OCI-LY7 (cell line): ENCODE measurements around the gene WDR64. TPM values are rescaled to one million over a fixed set of nuclear protein-coding genes. Genes with fewer than 3 reads are reported as not detected.

ENCODE experiments used
- BruUV-seq: library from RNA; stranded (reverse); fragments of 400-500 nt; replicated peaks from 2 replicates; lab custom pipeline; 2021; lab: Mats Ljungman, UMichigan
- CTCF ChIA-PET: fragments of 300-600 bp; sonication (Branson Sonifier 250); formaldehyde crosslinking; loops from one replicate; lab custom pipeline; 2022; ENCODE audit warnings: antibody characterized with exemption; ENCODE audit not compliant: unreplicated experiment; lab: Charles Lee
- POLR2A ChIA-PET: fragments of 300-600 bp; sonication (Branson Sonifier 250); formaldehyde crosslinking; loops from one replicate; lab custom pipeline; 2022; ENCODE audit warnings: antibody characterized with exemption; lab: Charles Lee
- DNase-seq: peaks from one replicate; pipeline ENCODE4 v3.0.0-alpha.2; 2015; ENCODE audit warnings: low spot score
- H2AFZ ChIP-seq: fragments of 200-600 bp; sonication (generic), shearing (Covaris generic); 2 replicates; pipeline ENCODE4 v1.6.1; 2014; ENCODE audit warnings: mild to moderate bottlenecking, antibody characterized with exemption, low read length, moderate library complexity
- H3K27ac ChIP-seq: fragments of 200-600 bp; sonication (generic); 2 replicates; pipeline ENCODE4 v1.5.1; 2014; ENCODE audit warnings: mixed run types, low read depth, mild to moderate bottlenecking, moderate library complexity, low read length, inconsistent platforms; ENCODE audit not compliant: poor library complexity, severe bottlenecking
- H3K36me3 ChIP-seq: fragments of 200-600 bp; sonication (generic); 2 replicates; pipeline ENCODE4 v1.6.1; 2014; ENCODE audit warnings: mild to moderate bottlenecking, antibody characterized with exemption, low read length, moderate library complexity, mixed read lengths; ENCODE audit not compliant: insufficient read depth
- H3K4me1 ChIP-seq: fragments of 200-600 bp; sonication (generic); 2 replicates; pipeline ENCODE4 v1.5.1; 2014; ENCODE audit warnings: mild to moderate bottlenecking, low read length; ENCODE audit not compliant: insufficient read depth, poor library complexity, severe bottlenecking
- H3K4me2 ChIP-seq: fragments of 200-600 bp; sonication (generic); 2 replicates; pipeline ENCODE4 v1.6.1; 2014; ENCODE audit warnings: mild to moderate bottlenecking, low read length
- H3K4me3 ChIP-seq: fragments of 200-600 bp; sonication (generic); 2 replicates; pipeline ENCODE4 v1.5.1; 2014; ENCODE audit warnings: mild to moderate bottlenecking, low read depth, low read length; ENCODE audit not compliant: poor library complexity, severe bottlenecking
- H3K79me2 ChIP-seq: fragments of 200-600 bp; sonication (generic); 2 replicates; pipeline ENCODE4 v1.6.1; 2016; ENCODE audit warnings: low read depth, mild to moderate bottlenecking, low read length, moderate library complexity, mixed read lengths; ENCODE audit not compliant: insufficient read depth
- H3K9me2 ChIP-seq: fragments of 200-600 bp; sonication (generic); 2 replicates; pipeline ENCODE4 v1.6.1; 2016; ENCODE audit warnings: mild to moderate bottlenecking, low read length, mixed read lengths; ENCODE audit not compliant: insufficient read depth
- H3K9me3 ChIP-seq: fragments of 200-600 bp; sonication (generic); 2 replicates; pipeline ENCODE4 v1.6.1; 2014; ENCODE audit warnings: mild to moderate bottlenecking, mixed run types, low read length, mixed read lengths
- H4K20me1 ChIP-seq: fragments of 200-600 bp; sonication (generic); 2 replicates; pipeline ENCODE4 v1.6.1; 2014; ENCODE audit warnings: mild to moderate bottlenecking, antibody characterized with exemption, low read length, moderate library complexity, mixed read lengths; ENCODE audit not compliant: insufficient read depth
- EZH2phosphoT487 ChIP-seq: fragments of 200-600 bp; sonication (generic); IDR thresholded peaks from 2 replicates; pipeline ENCODE4 v1.6.1; 2018; ENCODE audit warnings: low read depth, borderline replicate concordance, mild to moderate bottlenecking, mixed run types, antibody characterized with exemption, low read length, moderate library complexity, mixed read lengths
- intact Hi-C: fragments of 100-400 bp; cut with micrococcal nuclease; formaldehyde crosslinking; loops from one replicate; pipeline ENCODE4 v1.10.0; 2022; ENCODE audit not compliant: unreplicated experiment
- total RNA-seq, 2 experiments: library from RNA; depleted of rRNA in 1 of 2; stranded (reverse); fragments of >200 nt in 1 of 2; shearing (Covaris generic) in 1 of 2; gene quantifications; 2 replicates each; pipeline ENCODE4 v1.2.3, GENCODE V29; 2014 to 2022
- TF ChIP-seq, protein P1 (sequence below): fragments of 200-600 bp; sonication (generic); conservative IDR thresholded peaks from 2 replicates; pipeline ENCODE4 v1.5.1; 2014; ENCODE audit warnings: mild to moderate bottlenecking, antibody characterized with exemption, low read length, moderate library complexity, mixed read lengths

The WDR64 gene
- total RNA-seq, 2 experiments from 2014 or later: not detected

DNA sequence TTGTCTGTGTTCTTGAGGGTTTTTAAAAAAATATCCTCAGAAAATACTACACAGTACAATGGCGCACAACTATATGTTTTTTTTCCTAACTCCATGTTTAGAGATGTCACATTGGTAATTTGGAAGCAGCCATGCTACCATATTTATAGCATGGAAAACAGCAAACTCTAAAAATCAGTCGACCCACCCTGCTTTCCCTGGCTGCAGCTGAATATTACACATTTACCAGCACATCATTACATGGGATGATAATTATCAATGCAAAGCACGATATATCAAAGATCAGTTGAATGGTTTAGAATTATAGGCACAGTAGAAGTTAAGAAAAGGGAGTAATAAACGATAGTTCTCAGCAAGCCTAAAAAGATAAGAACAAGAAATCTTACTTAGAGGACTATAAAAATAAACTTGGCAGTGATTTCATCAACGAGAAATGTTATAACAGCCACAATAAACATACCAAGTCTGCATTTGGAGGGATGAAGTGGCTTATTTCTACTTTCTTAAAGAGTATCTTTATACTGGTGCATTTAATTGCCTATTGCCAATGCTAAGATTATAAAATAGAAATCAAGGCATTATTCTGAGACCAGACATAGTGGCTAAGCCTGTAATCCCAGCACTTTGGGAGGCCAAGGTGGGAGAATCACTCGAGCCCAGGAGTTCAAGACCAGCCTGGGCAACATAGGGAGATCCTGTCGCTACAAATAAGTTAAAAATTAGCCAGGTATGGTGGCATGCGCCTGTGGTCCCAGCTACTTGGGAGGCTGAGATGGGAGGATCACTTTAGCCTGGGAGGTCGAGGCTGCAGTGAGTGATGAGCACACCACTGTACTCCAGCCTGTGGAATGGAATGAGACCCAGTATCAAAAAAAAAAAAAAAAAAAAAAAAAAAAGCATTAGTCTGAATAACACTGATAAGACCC is 43.4 kb downstream of the WDR64 start:
- no TSS peak for BruUV-seq
- ChIA-PET CTCF (no interaction called here), POLR2A (interaction anchor here (0.7 kb wide), 1 partner anchor 295 kb away, joined by 6 read pairs; no protein-coding TSS in a partner anchor)
- no peaks in the 10 kb centered on the region for H3K4me1 ChIP-seq
- no peaks in the 10 kb centered on the region for H3K79me2 ChIP-seq
- H3K27ac ChIP-seq: no peak overlapping the region
- H4K20me1 ChIP-seq: no peaks in the 10 kb centered on the region
- no peaks in the 10 kb centered on the region for H3K36me3 ChIP-seq
- TF ChIP-seq EZH2phosphoT487: no peak
- TF ChIP-seq, protein P1, sequence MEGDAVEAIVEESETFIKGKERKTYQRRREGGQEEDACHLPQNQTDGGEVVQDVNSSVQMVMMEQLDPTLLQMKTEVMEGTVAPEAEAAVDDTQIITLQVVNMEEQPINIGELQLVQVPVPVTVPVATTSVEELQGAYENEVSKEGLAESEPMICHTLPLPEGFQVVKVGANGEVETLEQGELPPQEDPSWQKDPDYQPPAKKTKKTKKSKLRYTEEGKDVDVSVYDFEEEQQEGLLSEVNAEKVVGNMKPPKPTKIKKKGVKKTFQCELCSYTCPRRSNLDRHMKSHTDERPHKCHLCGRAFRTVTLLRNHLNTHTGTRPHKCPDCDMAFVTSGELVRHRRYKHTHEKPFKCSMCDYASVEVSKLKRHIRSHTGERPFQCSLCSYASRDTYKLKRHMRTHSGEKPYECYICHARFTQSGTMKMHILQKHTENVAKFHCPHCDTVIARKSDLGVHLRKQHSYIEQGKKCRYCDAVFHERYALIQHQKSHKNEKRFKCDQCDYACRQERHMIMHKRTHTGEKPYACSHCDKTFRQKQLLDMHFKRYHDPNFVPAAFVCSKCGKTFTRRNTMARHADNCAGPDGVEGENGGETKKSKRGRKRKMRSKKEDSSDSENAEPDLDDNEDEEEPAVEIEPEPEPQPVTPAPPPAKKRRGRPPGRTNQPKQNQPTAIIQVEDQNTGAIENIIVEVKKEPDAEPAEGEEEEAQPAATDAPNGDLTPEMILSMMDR: no peak
- no peak overlapping the region for H3K4me2 ChIP-seq
- no peaks in the 10 kb centered on the region for H3K9me3 ChIP-seq
- DNase-seq: no peak
- no peak overlapping the region for H2AFZ ChIP-seq
- H3K4me3 ChIP-seq: no peak overlapping the region
- no peaks in the 10 kb centered on the region for H3K9me2 ChIP-seq
- intact Hi-C loops: no loop called here

DNA sequence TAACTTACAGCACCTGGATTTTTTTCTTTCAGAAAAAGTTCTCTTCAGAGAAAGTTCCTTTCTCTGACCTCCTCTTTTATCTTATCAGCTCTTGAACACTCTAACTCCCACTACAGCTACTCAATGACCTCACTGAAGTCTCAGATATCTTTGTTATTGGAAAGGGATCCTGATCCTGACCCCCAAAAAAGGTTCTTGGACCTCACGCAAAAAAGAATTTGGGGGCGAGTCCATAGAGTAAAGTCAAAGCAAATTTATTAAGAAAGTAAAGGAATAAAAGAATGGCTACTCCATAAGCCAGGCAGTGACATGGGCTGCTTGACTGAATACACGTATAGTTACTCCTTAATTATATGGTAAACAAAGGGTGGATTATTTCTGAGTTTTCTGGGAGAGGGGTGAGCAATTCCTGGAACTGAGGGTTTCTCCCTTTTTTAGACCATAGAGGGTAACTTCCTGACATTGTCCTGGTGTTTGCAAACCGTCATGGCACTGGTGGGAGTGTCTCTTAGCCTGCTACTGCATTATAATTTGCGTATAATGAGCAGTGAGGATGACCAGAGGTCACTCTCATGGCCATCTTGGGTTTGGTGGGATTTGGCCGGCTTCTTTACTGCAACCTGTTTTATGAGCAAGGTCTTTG is 44.2 kb downstream of the WDR64 start:
- Histone ChIP-seq H3K4me2 (no peak overlapping the region), H2AFZ (no peak overlapping the region), H3K4me3 (no peak overlapping the region), H3K9me2 (no peaks in the 10 kb centered on the region), H3K9me3 (no peaks in the 10 kb centered on the region), H4K20me1 (no peaks in the 10 kb centered on the region), H3K27ac (no peak overlapping the region), H3K36me3 (no peaks in the 10 kb centered on the region), H3K79me2 (no peaks in the 10 kb centered on the region), H3K4me1 (no peaks in the 10 kb centered on the region)
- no TSS peak for BruUV-seq
- POLR2A ChIA-PET: interaction anchor here (0.7 kb wide), 1 partner anchor 296 kb away, joined by 6 read pairs; no protein-coding TSS in a partner anchor
- no peak for DNase-seq
- CTCF ChIA-PET: no interaction called here
- intact Hi-C loops: no loop called here
- TF ChIP-seq, protein P1: no peak
- no peak for TF ChIP-seq EZH2phosphoT487
